HepG2 (cell line): ENCODE data around the gene RAN. TPM values are rescaled to one million over a fixed set of nuclear protein-coding genes. Genes with fewer than 3 reads are reported as not detected.

Experiments used
- ARNTL ChIP-seq: sonication (generic); formaldehyde crosslinking; IDR thresholded peaks from 2 replicates; pipeline ENCODE4 v1.4.0; 2020; ENCODE audit warnings: mild to moderate bottlenecking, missing genetic modification reagents
- GATAD2A ChIP-seq: IDR thresholded peaks from 2 replicates; pipeline ENCODE4 v1.6.1; 2016
- HNF4A ChIP-seq: sonication (generic); formaldehyde crosslinking; IDR thresholded peaks from 2 replicates; pipeline ENCODE4 v1.4.0; 2020; ENCODE audit warnings: missing genetic modification reagents
- KDM2A ChIP-seq: sonication (generic); formaldehyde crosslinking; IDR thresholded peaks from 2 replicates; pipeline ENCODE4 v1.4.0; 2020; ENCODE audit warnings: low read depth, missing genetic modification reagents, borderline replicate concordance
- KDM6A ChIP-seq: IDR thresholded peaks from 2 replicates; pipeline ENCODE4 v1.6.1; 2016; ENCODE audit warnings: low read depth
- MAFF ChIP-seq: IDR thresholded peaks from 2 replicates; pipeline ENCODE4 v1.6.1; 2011; ENCODE audit warnings: low read depth, low read length, improper control_type of control experiment
- NCOA1 ChIP-seq: sonication (generic); formaldehyde crosslinking; IDR thresholded peaks from 2 replicates; pipeline ENCODE4 v1.9.0; 2021; ENCODE audit warnings: missing genetic modification reagents
- PPARG ChIP-seq: conservative IDR thresholded peaks from 2 replicates; pipeline ENCODE4 v1.6.1; 2016; ENCODE audit warnings: missing biosample characterization, missing genetic modification reagents
- RBM22 ChIP-seq: fragments of 200-400 bp; formaldehyde crosslinking; optimal IDR thresholded peaks from 2 replicates; pipeline ENCODE3; 2017; ENCODE audit warnings: mild to moderate bottlenecking, low read length, moderate library complexity
- SALL1 ChIP-seq: sonication (generic); formaldehyde crosslinking; IDR thresholded peaks from 2 replicates; pipeline ENCODE4 v1.8.0; 2022; ENCODE audit warnings: mild to moderate bottlenecking, missing genetic modification reagents
- TRIM24 ChIP-seq: sonication (generic); formaldehyde crosslinking; IDR thresholded peaks from 2 replicates; pipeline ENCODE4 v1.8.0; 2022; ENCODE audit warnings: mild to moderate bottlenecking, missing genetic modification reagents
- ZFP36L1 ChIP-seq: sonication (generic); formaldehyde crosslinking; IDR thresholded peaks from 2 replicates; pipeline ENCODE4 v1.8.0; 2022; ENCODE audit warnings: mild to moderate bottlenecking, missing genetic modification reagents, moderate library complexity
- ZNF20 ChIP-seq: sonication (generic); formaldehyde crosslinking; IDR thresholded peaks from 2 replicates; pipeline ENCODE4 v1.4.0; 2020; ENCODE audit warnings: mild to moderate bottlenecking, moderate library complexity, missing genetic modification reagents
- ZNF264 ChIP-seq: sonication (generic); formaldehyde crosslinking; IDR thresholded peaks from 2 replicates; pipeline ENCODE4 v1.4.0; 2020; ENCODE audit warnings: missing genetic modification reagents
- ZNF331 ChIP-seq: sonication (generic); formaldehyde crosslinking; IDR thresholded peaks from 2 replicates; pipeline ENCODE4 v1.4.0; 2020; ENCODE audit warnings: missing genetic modification reagents
- ZNF446 ChIP-seq: sonication (generic); formaldehyde crosslinking; IDR thresholded peaks from 2 replicates; pipeline ENCODE4 v1.5.0; 2020; ENCODE audit warnings: mild to moderate bottlenecking, missing genetic modification reagents
- ZNF563 ChIP-seq: sonication (generic); formaldehyde crosslinking; IDR thresholded peaks from 2 replicates; pipeline ENCODE4 v1.8.0; 2022; ENCODE audit warnings: mild to moderate bottlenecking, moderate library complexity, missing genetic modification reagents
- ZNF607 ChIP-seq: sonication (generic); formaldehyde crosslinking; IDR thresholded peaks from 2 replicates; pipeline ENCODE4 v1.5.1; 2020; ENCODE audit warnings: missing genetic modification reagents, mild to moderate bottlenecking, borderline replicate concordance
- ZNF670 ChIP-seq: sonication (generic); formaldehyde crosslinking; IDR thresholded peaks from 2 replicates; pipeline ENCODE4 v1.8.0; 2022; ENCODE audit warnings: mild to moderate bottlenecking, missing genetic modification reagents, borderline replicate concordance
- ZNF720 ChIP-seq: sonication (generic); formaldehyde crosslinking; IDR thresholded peaks from 2 replicates; pipeline ENCODE4 v1.4.0; 2020; ENCODE audit warnings: missing genetic modification reagents
- polyA plus RNA-seq, 8 experiments: library from polyadenylated mRNA; depleted of rRNA in 3 of 8; stranded (reverse) in 7 of 8; unstranded in 1 of 8; fragments of >200 nt; fragmentation: Illumina TruSeq in 4 of 8; extraction: Trizol in 4 of 8; gene quantifications; 2 replicates each; pipeline versions ENCODE4 v1.2.1 to v1.2.3, GENCODE V29; 2011 to 2016; ENCODE audit warnings: low read depth in 4 of 8, missing spikeins in 1 of 8, mixed read lengths in 1 of 8; ENCODE audit not compliant: insufficient read depth in 1 of 8
- total RNA-seq, 5 experiments: library from RNA; depleted of rRNA; stranded (reverse); fragments of >200 nt; fragmentation: Illumina TruSeq; extraction: Trizol; gene quantifications; 2 replicates each; pipeline ENCODE4 v1.2.3, GENCODE V29; 2016; ENCODE audit warnings: low read depth in 1 of 5
- TF ChIP-seq, protein P1 (sequence below): sonication (generic); formaldehyde crosslinking; IDR thresholded peaks from 2 replicates; pipeline ENCODE4 v1.8.1; 2023; ENCODE audit warnings: mild to moderate bottlenecking, moderate library complexity, missing genetic modification reagents
- TF ChIP-seq, protein P2 (sequence below): IDR thresholded peaks from 2 replicates; pipeline ENCODE4 v1.6.1; 2018; ENCODE audit warnings: missing genetic modification reagents, mild to moderate bottlenecking, missing compliant biosample characterization
- TF ChIP-seq, protein P3 (sequence below): sonication (generic); formaldehyde crosslinking; IDR thresholded peaks from 2 replicates; pipeline ENCODE4 v1.8.0; 2022; ENCODE audit warnings: missing genetic modification reagents, mild to moderate bottlenecking, moderate library complexity, borderline replicate concordance
- TF ChIP-seq, protein P4 (sequence below): sonication (generic); formaldehyde crosslinking; IDR thresholded peaks from 2 replicates; pipeline ENCODE4 v1.4.0; 2020; ENCODE audit warnings: missing genetic modification reagents

Gene RAN
- total and polyA plus RNA-seq, 2 of the 13 experiments (the other 11 are each of a cell fraction or from before 2014, with no cell fraction given): 1,335 to 1,630 TPM

DNA sequence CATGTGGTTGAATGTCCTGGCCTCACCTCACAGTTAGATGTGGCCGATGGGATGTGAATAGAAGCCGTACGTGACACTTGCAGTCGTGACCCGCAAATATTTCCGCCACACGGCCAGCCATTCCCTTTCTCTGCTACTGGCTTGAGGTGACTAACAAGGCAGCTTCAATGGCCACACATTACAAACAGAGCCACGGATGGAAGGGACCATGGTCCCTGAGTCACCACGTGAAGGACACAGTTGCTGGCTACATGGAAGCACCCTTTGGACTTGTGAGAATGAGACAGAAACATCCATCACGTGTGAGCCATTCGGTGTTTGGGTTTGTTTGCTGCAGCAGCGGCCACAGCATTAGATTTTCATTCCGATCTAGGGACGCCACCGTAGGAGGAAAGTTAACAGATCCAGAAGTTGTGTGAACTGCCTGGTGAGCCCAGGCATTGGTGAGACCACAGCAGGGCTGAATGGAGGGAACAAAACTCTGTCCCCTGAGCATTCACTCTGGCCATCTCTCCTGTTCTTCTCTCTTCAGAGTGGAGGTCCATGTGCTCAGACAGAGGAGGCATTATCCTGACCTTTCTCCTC, 48.3 kb downstream of the RAN start (continued):
- TF ChIP-seq, protein P1, sequence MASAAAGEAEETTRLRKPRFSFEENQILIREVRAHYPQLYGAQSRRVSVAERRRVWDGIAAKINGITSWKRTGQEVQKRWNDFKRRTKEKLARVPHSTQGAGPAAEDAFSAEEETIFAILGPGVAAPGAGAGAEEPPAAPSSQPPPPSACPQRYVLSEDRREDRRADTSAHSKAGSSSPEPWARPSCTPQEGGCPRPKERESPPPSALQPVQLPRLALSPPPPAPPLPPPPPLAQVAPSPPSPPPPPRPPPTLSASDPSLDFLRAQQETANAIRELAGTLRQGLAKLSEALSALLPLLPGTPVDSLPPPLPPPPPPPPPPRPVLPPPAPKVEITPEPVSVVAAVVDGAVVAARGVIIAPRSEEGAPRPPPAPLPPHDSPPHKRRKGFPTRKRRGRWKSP (CRISPR knock-in tag): 0 out of 2 replicates have a peak, but pooled peaks have one; percentile 39
- TF ChIP-seq, protein P2, sequence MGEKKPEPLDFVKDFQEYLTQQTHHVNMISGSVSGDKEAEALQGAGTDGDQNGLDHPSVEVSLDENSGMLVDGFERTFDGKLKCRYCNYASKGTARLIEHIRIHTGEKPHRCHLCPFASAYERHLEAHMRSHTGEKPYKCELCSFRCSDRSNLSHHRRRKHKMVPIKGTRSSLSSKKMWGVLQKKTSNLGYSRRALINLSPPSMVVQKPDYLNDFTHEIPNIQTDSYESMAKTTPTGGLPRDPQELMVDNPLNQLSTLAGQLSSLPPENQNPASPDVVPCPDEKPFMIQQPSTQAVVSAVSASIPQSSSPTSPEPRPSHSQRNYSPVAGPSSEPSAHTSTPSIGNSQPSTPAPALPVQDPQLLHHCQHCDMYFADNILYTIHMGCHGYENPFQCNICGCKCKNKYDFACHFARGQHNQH (CRISPR knock-in tag): peak; percentile 62; the same call in 1 of the 2 replicates
- TF ChIP-seq TRIM24 (CRISPR knock-in tag): no peak
- TF ChIP-seq ZNF446: peak; percentile 76
- TF ChIP-seq, protein P3, sequence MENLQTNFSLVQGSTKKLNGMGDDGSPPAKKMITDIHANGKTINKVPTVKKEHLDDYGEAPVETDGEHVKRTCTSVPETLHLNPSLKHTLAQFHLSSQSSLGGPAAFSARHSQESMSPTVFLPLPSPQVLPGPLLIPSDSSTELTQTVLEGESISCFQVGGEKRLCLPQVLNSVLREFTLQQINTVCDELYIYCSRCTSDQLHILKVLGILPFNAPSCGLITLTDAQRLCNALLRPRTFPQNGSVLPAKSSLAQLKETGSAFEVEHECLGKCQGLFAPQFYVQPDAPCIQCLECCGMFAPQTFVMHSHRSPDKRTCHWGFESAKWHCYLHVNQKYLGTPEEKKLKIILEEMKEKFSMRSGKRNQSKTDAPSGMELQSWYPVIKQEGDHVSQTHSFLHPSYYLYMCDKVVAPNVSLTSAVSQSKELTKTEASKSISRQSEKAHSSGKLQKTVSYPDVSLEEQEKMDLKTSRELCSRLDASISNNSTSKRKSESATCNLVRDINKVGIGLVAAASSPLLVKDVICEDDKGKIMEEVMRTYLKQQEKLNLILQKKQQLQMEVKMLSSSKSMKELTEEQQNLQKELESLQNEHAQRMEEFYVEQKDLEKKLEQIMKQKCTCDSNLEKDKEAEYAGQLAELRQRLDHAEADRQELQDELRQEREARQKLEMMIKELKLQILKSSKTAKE: peak; percentile 57; the same call in 1 of the 2 replicates
- TF ChIP-seq PPARG (CRISPR knock-in tag): no peak
- TF ChIP-seq SALL1 (CRISPR knock-in tag): peak; percentile 93
- peak; percentile 82 for TF ChIP-seq HNF4A (CRISPR knock-in tag)
- TF ChIP-seq ARNTL (CRISPR knock-in tag): peak; percentile 91
- peak; percentile 75 for TF ChIP-seq GATAD2A (CRISPR knock-in tag)
- peak; percentile 98 for TF ChIP-seq ZNF607
- TF ChIP-seq ZNF563 (CRISPR knock-in tag): 0 out of 2 replicates have a peak, but pooled peaks have one; percentile 65
- TF ChIP-seq, protein P4, sequence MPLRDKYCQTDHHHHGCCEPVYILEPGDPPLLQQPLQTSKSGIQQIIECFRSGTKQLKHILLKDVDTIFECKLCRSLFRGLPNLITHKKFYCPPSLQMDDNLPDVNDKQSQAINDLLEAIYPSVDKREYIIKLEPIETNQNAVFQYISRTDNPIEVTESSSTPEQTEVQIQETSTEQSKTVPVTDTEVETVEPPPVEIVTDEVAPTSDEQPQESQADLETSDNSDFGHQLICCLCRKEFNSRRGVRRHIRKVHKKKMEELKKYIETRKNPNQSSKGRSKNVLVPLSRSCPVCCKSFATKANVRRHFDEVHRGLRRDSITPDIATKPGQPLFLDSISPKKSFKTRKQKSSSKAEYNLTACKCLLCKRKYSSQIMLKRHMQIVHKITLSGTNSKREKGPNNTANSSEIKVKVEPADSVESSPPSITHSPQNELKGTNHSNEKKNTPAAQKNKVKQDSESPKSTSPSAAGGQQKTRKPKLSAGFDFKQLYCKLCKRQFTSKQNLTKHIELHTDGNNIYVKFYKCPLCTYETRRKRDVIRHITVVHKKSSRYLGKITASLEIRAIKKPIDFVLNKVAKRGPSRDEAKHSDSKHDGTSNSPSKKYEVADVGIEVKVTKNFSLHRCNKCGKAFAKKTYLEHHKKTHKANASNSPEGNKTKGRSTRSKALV: peak; percentile 26; the same call in 1 of the 2 replicates
- TF ChIP-seq NCOA1 (CRISPR knock-in tag): no peak
- TF ChIP-seq MAFF: no peak
- TF ChIP-seq ZNF264 (CRISPR knock-in tag): peak; percentile 60; the same call in 1 of the 2 replicates
- TF ChIP-seq ZNF20: no peak
- peak; percentile 93 for TF ChIP-seq ZFP36L1
- TF ChIP-seq ZNF670 (CRISPR knock-in tag): no peak; the same call in 1 of the 2 replicates
- TF ChIP-seq ZNF331: no peak
- no peak for TF ChIP-seq ZNF720
- peak; percentile 38; the same call in 1 of the 2 replicates for TF ChIP-seq KDM2A
- TF ChIP-seq RBM22: no peak
- TF ChIP-seq KDM6A (CRISPR knock-in tag): peak; percentile 48; the same call in 1 of the 2 replicates
